GM12874 (cell line): Measurements from ENCODE around the gene PRPH.

Source experiments
- CTCF ChIP-seq: IDR thresholded peaks from 2 replicates; pipeline ENCODE4 v1.5.1; 2011; ENCODE audit warnings: low read depth, mild to moderate bottlenecking, control low read depth, low read length, moderate library complexity; ENCODE audit not compliant: insufficient read depth

Gene PRPH

GRCh38 chr12:49304161-49304560 lies 9.2 kb downstream of the PRPH start:
- no peak for TF ChIP-seq CTCF

- no peak for TF ChIP-seq CTCF
Observed at GRCh38 chr12:49305762-49306510, 11.0 kb downstream of the PRPH start.

- no peak for TF ChIP-seq CTCF
Observed at GRCh38 chr12:49309386-49309785, 14.4 kb downstream of the PRPH start.

- no peak for TF ChIP-seq CTCF
Observed at GRCh38 chr12:49314811-49315210, 19.9 kb downstream of the PRPH start.

- TF ChIP-seq CTCF: no peak
Observed at GRCh38 chr12:49322367-49322707, 27.4 kb downstream of the PRPH start.

GRCh38 chr12:49322708-49323523 lies 28.0 kb downstream of the PRPH start, which contains the start of gene TROAP:
TSS of gene TROAP (plus strand) at chr12:49323255. CDS start at chr12:49323609, 354 bp downstream.
- TF ChIP-seq CTCF: no peak

- TF ChIP-seq CTCF: no peak
Observed at GRCh38 chr12:49323524-49324097, 28.7 kb downstream of the PRPH start.
